Suppressor macrophage (primary cell): ENCODE measurements around the gene GAL3ST3.

Experiments used
- DNase-seq, 4 experiments: peaks; one replicate each; pipeline ENCODE4 v3.0.0-alpha.2; 2020 to 2022

The GAL3ST3 gene

DNA sequence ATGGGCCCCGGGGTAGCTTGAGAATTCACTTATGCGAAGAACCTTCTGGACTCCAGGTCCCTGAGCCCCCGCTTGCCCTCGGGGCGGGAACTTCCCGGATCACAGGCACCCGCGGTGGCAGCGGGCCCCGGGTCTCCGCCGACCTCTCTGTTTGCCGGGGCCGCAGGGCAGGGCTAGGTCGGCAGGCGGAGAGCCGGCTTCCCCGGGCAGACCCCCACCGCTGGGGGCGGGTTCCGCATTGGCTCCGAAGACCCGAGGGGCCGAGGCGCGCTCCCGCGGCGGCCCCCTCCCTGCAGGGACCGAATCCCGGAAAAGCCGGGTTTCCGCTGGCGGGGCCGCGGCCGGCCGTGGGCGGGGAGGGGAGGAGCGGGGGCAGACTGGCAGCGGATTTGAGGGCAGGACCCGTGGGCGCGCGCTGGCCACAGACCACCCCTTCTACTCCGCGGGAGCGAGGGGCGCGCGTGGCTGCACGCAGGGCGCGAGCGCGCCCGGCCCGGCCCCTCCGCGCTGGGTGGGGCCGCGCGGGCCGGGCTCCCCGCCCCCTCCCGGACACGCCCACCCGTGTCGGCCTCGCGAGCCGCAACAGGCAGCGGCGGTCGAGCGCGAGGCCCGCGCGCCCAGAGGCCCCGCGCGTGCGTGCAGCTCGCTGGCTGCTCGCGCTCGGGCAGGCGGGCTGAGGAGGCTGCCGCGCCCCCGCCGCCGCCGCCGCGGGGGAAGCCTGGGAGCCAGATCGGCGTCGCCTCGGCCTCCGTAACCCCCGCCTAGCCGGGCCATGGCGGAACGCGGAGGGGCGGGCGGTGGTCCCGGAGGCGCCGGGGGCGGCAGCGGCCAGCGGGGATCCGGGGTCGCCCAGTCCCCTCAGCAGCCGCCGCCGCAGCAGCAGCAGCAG lies 21.0 kb upstream of the GAL3ST3 start, which contains the start of gene PACS1:
PACS1 (plus strand) TSS at position 558 of the 889 bp plus-strand sequence; CDS start at position 773, 215 bp downstream.
- peak; percentile 82 to 94 (median 90) for DNase-seq

DNA sequence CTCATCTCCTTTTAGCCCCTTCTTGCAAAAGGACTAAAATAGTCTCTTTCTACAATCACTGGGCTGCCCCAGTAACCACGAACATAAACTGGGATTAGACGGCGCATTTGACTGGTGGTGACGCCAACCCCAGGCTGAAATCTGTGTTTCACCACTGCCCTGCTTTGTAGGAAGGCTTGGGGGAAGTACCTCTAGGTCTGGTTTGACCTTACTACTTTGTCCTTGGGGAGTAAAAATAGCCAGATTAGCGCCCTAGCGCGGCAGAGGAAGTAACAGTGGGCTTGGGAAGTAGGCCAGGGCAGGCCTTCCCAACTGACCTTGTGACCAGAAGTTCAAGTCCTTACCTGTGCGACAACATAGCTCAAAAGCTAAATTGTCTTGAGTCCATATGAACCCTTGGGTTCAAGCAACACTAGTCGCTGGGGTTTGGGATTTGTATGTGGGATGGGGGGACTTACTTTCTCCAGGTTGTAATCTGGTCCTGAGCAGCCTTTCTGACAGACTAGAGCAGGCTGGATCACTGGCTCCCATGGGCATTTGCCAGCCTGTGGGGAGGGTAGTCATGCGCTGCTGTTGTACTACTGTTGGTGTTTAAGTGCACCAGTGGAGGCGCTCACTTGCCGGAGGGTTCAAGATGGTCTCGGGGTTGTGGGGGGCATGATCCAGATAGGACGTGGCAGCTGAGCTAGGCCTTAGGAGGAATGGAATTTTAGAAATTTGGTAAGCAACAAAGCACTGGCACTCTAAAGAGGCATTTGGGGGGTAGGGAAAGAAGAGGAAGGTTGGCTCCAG lies 20.2 kb upstream of the GAL3ST3 start:
- peak; percentile 86 to 94 (median 90) for DNase-seq

- DNase-seq, result peak; percentile 78 to 86 (median 82)
Measured at GRCh38 chr11:66068154-66068821, 19.3 kb upstream of the GAL3ST3 start.

DNA sequence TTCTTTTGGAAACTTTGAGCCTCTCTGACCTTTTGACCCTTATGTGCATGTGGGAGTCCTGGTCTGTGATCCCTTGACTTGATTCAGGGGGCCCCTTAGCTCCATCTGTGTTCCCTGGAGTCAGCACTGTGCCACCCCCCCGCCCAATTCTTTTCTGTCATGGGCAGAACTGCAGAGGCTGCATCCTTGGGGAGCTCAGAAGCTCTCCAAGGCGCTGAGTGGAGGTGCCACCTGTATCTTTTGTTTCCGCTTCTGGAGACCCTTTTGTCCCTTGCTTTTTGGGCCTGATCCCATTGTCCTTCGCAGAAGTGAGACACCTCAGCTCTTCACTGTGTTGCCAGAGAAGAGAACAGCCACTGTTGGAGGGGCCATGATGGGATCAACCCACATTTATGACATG lies 18.7 kb upstream of the GAL3ST3 start:
- DNase-seq, result no peak

- DNase-seq, result peak in 1 of 4 experiments; percentile 27
Measured at GRCh38 chr11:66066751-66067150, 17.8 kb upstream of the GAL3ST3 start.

DNA sequence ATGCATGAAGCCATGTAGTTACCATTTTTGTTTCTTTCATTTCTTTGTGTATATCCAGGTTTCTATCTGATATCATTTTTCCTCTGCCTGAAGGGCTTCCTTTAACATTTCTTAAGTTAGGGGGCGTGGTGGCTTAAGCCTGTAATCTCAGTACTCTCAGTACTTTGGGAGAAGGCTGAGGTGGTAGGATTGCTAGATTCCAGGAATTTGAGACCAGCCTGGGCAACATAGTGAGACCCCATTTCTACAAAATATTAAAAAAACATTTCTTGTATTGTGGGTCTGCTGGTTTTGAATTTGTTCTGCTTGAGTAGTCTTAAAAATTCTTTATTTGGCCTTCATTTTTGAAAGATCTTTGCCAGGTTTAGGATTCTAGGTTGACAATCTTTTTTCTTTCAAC lies 15.6 kb upstream of the GAL3ST3 start:
- no peak for DNase-seq

DNA sequence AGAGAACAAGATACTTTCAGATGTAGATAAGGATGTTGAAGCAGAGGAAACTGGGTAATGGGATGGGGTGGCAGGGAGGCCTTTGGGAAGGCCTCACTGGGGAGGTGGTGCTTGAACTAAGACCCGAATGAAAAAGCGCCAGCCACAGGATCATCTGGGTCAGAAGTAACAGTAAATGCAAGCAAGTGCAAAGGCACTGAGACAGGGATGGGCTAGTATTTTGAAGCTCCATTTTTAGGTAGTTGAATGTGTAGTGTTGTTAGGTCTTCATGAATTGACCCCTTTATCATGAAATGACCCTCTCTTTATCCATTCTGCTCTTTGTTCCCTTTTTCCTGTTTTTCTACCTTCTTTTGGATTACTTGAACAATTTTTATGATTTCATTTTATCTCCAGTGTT lies 14.9 kb upstream of the GAL3ST3 start:
- DNase-seq, result no peak

GRCh38 chr11:66062408-66062807 lies 13.4 kb upstream of the GAL3ST3 start:
- no peak for DNase-seq

- no peak for DNase-seq
Measured at GRCh38 chr11:66061268-66061667, 12.3 kb upstream of the GAL3ST3 start.

DNA sequence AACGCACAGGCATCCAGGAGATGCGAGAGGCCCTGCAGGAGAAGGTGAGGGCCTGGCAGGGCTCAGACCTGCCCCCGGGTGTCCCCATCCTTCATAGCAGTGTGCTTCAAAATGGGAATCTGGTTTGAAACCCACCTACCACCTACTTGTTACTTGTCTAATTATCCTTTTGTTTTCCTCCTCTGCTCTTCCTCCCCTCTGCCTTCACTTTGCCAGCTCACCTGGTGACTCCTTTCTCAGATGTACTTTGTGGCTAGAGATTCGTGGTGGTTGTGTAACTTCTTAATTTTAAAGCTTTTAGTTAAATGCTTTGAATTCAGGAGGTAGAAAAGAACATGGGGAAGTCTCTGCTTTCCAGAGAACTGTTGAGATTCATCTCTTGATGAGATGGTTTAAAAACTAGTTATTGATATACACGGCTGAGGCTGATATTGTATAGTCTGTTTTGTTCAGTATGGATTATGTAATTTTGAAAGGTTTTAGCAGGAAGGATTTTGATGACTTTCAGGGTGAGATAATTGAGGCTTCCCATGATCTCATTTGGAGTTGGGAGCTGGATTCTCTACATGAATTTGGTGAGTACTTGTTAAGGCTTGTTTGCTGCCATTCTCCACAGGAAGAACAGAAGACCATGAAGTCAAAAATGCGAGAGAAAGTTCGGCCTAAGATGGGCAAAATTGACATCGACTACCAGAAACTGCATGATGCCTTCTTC lies 11.2 kb upstream of the GAL3ST3 start:
- no peak for DNase-seq

GRCh38 chr11:66056501-66056900 lies 7.5 kb upstream of the GAL3ST3 start:
- no peak for DNase-seq

DNA sequence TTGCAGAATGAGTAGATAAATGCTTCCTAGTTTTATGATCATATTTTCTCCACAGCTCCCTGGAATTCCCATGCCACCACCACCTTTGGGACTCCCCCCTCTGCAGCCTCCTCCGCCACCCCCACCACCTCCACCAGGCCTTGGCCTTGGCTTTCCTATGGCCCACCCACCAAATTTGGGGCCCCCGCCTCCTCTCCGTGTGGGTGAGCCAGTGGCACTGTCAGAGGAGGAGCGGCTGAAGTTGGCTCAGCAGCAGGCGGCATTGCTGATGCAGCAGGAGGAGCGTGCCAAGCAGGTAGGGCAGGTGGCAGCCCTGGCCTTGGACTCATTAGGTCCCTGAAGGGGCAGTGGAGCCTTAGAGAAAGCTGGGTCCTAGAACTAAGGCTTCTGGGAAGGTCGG lies 6.1 kb upstream of the GAL3ST3 start:
- no peak for DNase-seq

DNA sequence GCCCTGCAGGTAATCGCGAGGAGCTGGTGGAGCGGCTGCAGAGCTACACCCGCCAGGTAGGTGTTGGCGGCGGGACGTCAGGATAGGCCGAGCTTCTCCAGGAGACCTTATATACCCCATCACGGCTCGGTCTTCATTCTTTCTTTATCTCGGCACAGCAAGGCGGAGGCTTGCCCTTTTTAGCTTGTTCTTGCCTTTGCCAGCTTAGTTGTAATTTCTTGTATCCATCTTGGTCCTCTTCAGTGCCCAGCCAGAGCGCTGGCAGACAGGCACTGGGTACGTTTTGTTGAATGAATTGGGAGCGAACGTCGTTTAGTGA lies 3.7 kb upstream of the GAL3ST3 start:
- no peak for DNase-seq

DNA sequence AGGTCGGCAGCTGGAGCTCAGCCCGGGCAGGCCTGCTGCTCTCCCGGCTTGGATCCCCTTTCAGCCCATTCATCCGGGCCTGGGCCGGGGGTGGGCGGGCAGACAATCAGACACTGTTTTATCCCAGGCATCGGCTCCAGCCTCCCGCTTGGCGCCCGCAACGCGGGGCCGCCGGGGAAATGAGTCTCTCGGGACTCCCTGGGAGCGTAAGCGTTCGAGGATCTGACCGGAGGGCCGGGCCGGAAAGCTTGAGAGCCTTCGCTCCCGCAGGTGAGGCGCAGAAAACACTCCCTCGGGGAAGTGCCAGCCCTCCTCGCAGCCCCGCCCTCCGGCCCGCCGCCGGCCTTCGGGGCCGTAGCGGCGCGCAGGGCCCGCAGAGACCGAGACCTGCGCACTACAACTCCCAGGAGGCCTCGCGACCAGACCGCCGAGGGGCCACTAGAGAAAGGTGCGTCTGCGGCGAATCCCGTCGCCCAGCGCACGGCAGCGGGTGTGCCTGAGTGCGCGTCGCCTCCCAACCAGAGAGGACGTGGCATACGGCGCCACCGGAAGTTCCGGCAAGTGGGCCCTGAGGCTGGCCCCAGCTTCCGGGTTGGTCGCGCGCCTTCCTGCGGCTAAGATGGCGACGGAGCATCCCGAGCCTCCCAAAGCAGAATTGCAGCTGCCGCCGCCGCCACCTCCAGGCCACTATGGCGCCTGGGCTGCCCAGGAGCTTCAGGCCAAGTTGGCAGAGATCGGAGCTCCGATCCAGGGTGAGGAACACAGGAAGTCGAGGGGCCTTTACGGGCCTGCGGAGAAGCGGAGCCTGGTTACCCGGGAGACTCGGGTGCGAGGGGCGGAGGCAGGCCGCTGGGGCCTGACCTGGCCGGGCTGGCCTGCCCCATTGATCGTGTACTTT lies 3.1 kb upstream of the GAL3ST3 start, which contains the start of gene SF3B2:
SF3B2 (plus strand) TSS at position 599 of the 898 bp plus-strand sequence; CDS start at position 620, 21 bp downstream.
- DNase-seq, result peak; percentile 98 to 99 (median 99)

GRCh38 chr11:66051371-66051765 lies 2.4 kb upstream of the GAL3ST3 start:
- DNase-seq, result no peak

DNA sequence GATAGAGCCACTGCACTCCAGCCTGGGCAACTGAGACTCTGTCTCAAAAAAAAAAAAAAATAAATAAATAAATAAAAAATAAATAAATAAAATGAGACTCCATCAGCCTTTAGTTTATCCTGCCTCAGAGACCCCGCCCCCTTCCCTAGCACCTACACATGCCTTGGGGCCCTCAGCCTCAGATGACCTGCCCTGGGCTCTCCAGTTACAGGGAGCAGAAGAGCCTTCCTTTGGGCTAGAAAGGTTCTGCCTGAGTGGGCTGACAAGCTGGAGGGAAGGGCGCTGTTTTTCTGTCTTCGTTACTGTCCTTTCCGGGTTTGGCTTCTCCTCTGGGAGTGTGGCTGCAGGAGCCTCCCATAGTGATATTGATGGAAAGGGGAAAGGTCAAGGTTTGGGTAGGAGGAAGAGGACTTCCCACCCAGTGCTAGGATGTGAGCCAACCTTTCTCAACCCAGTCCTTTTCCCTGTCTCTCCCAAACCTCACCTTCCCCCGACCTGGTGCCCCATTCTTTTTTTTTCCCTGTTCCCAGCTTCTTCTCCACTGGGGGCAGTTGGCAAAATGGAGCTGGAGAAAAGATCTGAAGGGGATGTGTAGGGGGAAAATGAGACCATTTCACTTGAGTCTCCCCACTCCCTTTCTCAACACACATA lies 1.7 kb upstream of the GAL3ST3 start:
- no peak for DNase-seq

DNA sequence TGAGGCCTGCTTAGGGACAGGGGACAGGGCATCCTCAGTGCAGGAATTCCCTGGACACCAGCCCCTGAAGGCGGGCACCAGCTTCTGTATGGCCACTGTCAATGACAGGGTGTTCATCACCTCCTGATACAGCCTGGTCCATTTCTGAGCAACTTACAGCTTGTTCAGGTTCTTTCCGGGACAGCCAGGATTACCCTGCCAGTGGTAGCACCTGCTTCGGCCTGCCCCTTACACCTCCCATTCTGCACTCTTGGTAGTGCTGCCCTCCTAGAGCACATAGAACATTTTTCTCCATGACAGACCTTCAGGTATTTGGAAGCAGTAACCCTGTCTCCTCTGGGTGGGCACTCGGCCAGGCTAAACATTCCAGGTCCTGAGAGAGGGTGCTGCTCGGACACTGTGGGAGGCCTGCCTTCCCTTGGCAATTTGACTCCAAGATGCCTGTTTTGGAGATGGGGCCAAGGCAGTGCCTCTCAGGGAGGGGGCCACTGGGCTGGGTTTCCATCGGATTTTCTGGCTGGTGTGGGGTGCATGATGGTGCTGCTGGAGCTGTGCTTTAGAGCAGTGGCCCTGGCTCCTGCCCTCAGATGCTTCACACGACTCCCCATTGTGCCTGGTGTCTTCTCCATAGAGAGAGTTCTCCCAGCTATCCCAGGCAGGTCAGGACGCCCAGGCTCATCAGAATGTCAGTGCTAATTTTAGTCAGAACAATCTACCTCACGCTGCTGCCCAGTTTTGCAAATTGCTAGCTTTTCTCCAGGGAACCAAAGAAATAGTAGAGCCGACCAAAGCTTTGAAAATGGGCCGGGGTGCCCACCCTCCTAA lies 1.2 kb downstream of the GAL3ST3 start:
- no peak for DNase-seq

DNA sequence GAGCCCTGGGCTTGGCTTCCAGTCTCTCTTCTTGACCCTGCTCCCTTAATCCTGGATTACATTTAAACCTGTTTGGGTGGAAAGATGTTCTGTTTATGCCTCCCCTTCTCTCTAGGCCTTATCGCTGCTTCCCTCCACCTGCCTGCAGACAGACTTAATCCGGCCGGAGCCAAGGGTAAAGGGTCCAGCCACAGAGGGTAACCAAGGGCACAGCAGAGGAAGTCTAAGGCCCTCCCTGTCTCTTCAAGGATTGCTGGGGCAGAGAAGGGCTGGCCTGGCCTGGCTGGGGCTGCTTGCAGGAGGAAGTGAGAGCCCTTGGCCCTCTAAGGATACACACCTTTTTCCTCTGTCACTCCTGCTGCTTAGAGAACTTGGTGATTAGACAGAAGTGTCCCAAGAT lies 2.1 kb downstream of the GAL3ST3 start:
- no peak for DNase-seq

- peak; percentile 85 to 93 (median 88) for DNase-seq
Measured at GRCh38 chr11:66045177-66045639, 3.8 kb downstream of the GAL3ST3 start.

- DNase-seq, result no peak
Measured at GRCh38 chr11:66044757-66045156, 4.2 kb downstream of the GAL3ST3 start.
